HepG2 (cell line): Measurements from ENCODE around the gene ZMYND19. TPM values are rescaled to one million over a fixed set of nuclear protein-coding genes. Genes with fewer than 3 reads are reported as not detected.

Experiments used
- BRCA1 ChIP-seq: sonication (generic); formaldehyde crosslinking; IDR thresholded peaks from 2 replicates; pipeline ENCODE4 v1.4.0; 2020; ENCODE audit warnings: missing genetic modification reagents
- DMAP1 ChIP-seq: IDR thresholded peaks from 2 replicates; pipeline ENCODE4 v1.6.1; 2016
- ETS1 ChIP-seq: sonication (generic); formaldehyde crosslinking; IDR thresholded peaks from 2 replicates; pipeline ENCODE4 v1.4.0; 2020; ENCODE audit warnings: missing genetic modification reagents
- IKZF5 ChIP-seq: IDR thresholded peaks from 2 replicates; pipeline ENCODE4 v1.6.1; 2018; ENCODE audit warnings: missing genetic modification reagents, mild to moderate bottlenecking, missing compliant biosample characterization
- KDM3A ChIP-seq: IDR thresholded peaks from 2 replicates; pipeline ENCODE4 v1.6.1; 2018; ENCODE audit warnings: low read depth, missing compliant biosample characterization
- MIER3 ChIP-seq: IDR thresholded peaks from 2 replicates; pipeline ENCODE4 v1.6.1; 2016; ENCODE audit warnings: missing compliant biosample characterization, borderline replicate concordance
- MZF1 ChIP-seq: sonication (generic); formaldehyde crosslinking; IDR thresholded peaks from 2 replicates; pipeline ENCODE4 v1.8.1; 2023; ENCODE audit warnings: mild to moderate bottlenecking, missing genetic modification reagents, borderline replicate concordance
- ONECUT2 ChIP-seq: sonication (generic); formaldehyde crosslinking; IDR thresholded peaks from 2 replicates; pipeline ENCODE4 v1.4.0; 2020; ENCODE audit warnings: missing genetic modification reagents
- SAP130 ChIP-seq: IDR thresholded peaks from 2 replicates; pipeline ENCODE4 v1.6.1; 2016; ENCODE audit warnings: low read depth
- TMF1 ChIP-seq: sonication (generic); formaldehyde crosslinking; IDR thresholded peaks from 2 replicates; pipeline ENCODE4 v1.8.1; 2022; ENCODE audit warnings: low read depth, missing genetic modification reagents
- ZBTB25 ChIP-seq: IDR thresholded peaks from 2 replicates; pipeline ENCODE4 v1.6.1; 2018; ENCODE audit warnings: missing genetic modification reagents
- ZNF335 ChIP-seq: sonication (generic); formaldehyde crosslinking; IDR thresholded peaks from 2 replicates; pipeline ENCODE4 v1.4.0; 2020; ENCODE audit warnings: missing genetic modification reagents
- ZNF652 ChIP-seq: IDR thresholded peaks from 2 replicates; pipeline ENCODE4 v1.6.1; 2016; ENCODE audit warnings: low read depth, borderline replicate concordance
- ZNF772 ChIP-seq: sonication (generic); formaldehyde crosslinking; IDR thresholded peaks from 2 replicates; pipeline ENCODE4 v1.5.0; 2020; ENCODE audit warnings: mild to moderate bottlenecking, missing genetic modification reagents
- ZNF790 ChIP-seq: sonication (generic); formaldehyde crosslinking; IDR thresholded peaks from 2 replicates; pipeline ENCODE4 v1.8.0; 2022; ENCODE audit warnings: missing genetic modification reagents, mild to moderate bottlenecking, borderline replicate concordance
- ZNF800 ChIP-seq: sonication (generic); formaldehyde crosslinking; IDR thresholded peaks from 2 replicates; pipeline ENCODE4 v1.4.0; 2020; ENCODE audit warnings: missing genetic modification reagents
- polyA plus RNA-seq, 8 experiments: library from polyadenylated mRNA; depleted of rRNA in 3 of 8; stranded (reverse) in 7 of 8; unstranded in 1 of 8; fragments of >200 nt; fragmentation: Illumina TruSeq in 4 of 8; extraction: Trizol in 4 of 8; gene quantifications; 2 replicates each; pipeline versions ENCODE4 v1.2.1 to v1.2.3, GENCODE V29; 2011 to 2016; ENCODE audit warnings: low read depth in 4 of 8, missing spikeins in 1 of 8, mixed read lengths in 1 of 8; ENCODE audit not compliant: insufficient read depth in 1 of 8
- total RNA-seq, 5 experiments: library from RNA; depleted of rRNA; stranded (reverse); fragments of >200 nt; fragmentation: Illumina TruSeq; extraction: Trizol; gene quantifications; 2 replicates each; pipeline ENCODE4 v1.2.3, GENCODE V29; 2016; ENCODE audit warnings: low read depth in 1 of 5
- TF ChIP-seq, protein P1 (sequence below): sonication (generic); formaldehyde crosslinking; IDR thresholded peaks from 2 replicates; pipeline ENCODE4 v1.5.0; 2020; ENCODE audit warnings: mild to moderate bottlenecking, missing genetic modification reagents, moderate library complexity
- TF ChIP-seq, protein P2 (sequence below): sonication (generic); formaldehyde crosslinking; IDR thresholded peaks from 2 replicates; pipeline ENCODE4 v1.5.1; 2020; ENCODE audit warnings: mild to moderate bottlenecking, missing genetic modification reagents

The ZMYND19 gene
- total and polyA plus RNA-seq, 2 of the 13 experiments (the other 11 are each of a cell fraction or from before 2014, with no cell fraction given), result 21.3 to 38.7 TPM

GRCh38 chr9:137618105-137619067 lies 28.1 kb upstream of the ZMYND19 start, which contains the start of gene EHMT1 (continued):
- TF ChIP-seq, protein P1, sequence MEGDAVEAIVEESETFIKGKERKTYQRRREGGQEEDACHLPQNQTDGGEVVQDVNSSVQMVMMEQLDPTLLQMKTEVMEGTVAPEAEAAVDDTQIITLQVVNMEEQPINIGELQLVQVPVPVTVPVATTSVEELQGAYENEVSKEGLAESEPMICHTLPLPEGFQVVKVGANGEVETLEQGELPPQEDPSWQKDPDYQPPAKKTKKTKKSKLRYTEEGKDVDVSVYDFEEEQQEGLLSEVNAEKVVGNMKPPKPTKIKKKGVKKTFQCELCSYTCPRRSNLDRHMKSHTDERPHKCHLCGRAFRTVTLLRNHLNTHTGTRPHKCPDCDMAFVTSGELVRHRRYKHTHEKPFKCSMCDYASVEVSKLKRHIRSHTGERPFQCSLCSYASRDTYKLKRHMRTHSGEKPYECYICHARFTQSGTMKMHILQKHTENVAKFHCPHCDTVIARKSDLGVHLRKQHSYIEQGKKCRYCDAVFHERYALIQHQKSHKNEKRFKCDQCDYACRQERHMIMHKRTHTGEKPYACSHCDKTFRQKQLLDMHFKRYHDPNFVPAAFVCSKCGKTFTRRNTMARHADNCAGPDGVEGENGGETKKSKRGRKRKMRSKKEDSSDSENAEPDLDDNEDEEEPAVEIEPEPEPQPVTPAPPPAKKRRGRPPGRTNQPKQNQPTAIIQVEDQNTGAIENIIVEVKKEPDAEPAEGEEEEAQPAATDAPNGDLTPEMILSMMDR (CRISPR knock-in tag), result peak; percentile 37; the same call in 1 of the 2 replicates
- TF ChIP-seq ETS1 (no peak), ZNF800 (CRISPR knock-in tag) (no peak), SAP130 (CRISPR knock-in tag) (peak; percentile 87), IKZF5 (peak; percentile 54; the same call in 1 of the 2 replicates), ZNF652 (CRISPR knock-in tag) (no peak), MIER3 (0 out of 2 replicates have a peak, but pooled peaks have one; percentile 27), ZNF790 (no peak), ONECUT2 (CRISPR knock-in tag) (no peak), ZBTB25 (0 out of 2 replicates have a peak, but pooled peaks have one; percentile 63), DMAP1 (peak; percentile 64; the same call in 1 of the 2 replicates), TMF1 (peak; percentile 79; the same call in 1 of the 2 replicates), BRCA1 (CRISPR knock-in tag) (0 out of 2 replicates have a peak, but pooled peaks have one; percentile 35), ZNF772 (peak; percentile 63; the same call in 1 of the 2 replicates), KDM3A (CRISPR knock-in tag) (peak; percentile 60; the same call in 1 of the 2 replicates), MZF1 (no peak), ZNF335 (CRISPR knock-in tag) (0 out of 2 replicates have a peak, but pooled peaks have one; percentile 44)
- TF ChIP-seq, protein P2, sequence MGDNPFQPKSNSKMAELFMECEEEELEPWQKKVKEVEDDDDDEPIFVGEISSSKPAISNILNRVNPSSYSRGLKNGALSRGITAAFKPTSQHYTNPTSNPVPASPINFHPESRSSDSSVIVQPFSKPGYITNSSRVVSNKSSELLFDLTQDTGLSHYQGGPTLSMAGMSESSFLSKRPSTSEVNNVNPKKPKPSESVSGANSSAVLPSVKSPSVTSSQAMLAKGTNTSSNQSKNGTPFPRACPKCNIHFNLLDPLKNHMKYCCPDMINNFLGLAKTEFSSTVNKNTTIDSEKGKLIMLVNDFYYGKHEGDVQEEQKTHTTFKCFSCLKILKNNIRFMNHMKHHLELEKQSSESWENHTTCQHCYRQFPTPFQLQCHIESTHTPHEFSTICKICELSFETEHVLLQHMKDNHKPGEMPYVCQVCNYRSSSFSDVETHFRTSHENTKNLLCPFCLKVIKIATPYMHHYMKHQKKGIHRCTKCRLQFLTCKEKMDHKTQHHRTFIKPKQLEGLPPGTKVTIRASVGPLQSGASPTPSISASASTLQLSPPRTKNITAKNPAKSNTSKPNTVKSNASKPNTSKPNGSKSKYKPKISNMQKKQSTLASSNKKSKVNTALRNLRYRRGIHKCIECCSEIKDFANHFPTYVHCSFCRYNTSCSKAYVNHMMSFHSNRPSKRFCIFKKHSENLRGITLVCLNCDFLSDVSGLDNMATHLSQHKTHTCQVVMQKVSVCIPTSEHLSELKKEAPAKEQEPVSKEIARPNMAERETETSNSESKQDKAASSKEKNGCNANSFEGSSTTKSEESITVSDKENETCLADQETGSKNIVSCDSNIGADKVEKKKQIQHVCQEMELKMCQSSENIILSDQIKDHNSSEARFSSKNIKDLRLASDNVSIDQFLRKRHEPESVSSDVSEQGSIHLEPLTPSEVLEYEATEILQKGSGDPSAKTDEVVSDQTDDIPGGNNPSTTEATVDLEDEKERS (CRISPR knock-in tag), result no peak
